GM23338 (cell line): ENCODE data around the gene TRAF3IP3. TPM values are rescaled to one million over a fixed set of nuclear protein-coding genes. Genes with fewer than 3 reads are reported as not detected.

Source experiments
- ATAC-seq: fragments of 200-7000 bp; cut with Tn5 transposase; 3 replicates; pipeline ENCODE4 v1.9.1; 2020
- DNase-seq: peaks from one replicate; pipeline ENCODE4 v3.0.0-alpha.2; 2015; ENCODE audit warnings: low spot score
- H2AFZ ChIP-seq: fragments of 200-600 bp; sonication (generic); 2 replicates; pipeline ENCODE4 v1.8.0; 2016; ENCODE audit warnings: antibody characterized with exemption, mild to moderate bottlenecking, moderate library complexity
- H3F3A ChIP-seq: fragments of 200-600 bp; sonication (generic); replicated peaks from 2 replicates; pipeline ENCODE4 v1.8.0; 2017; ENCODE audit warnings: antibody characterized with exemption, mixed run types, low read depth
- H3K27ac ChIP-seq: fragments of 200-600 bp; sonication (generic); 2 replicates; pipeline ENCODE4 v1.6.1; 2016; ENCODE audit warnings: low read depth
- H3K27me3 ChIP-seq: fragments of 200-600 bp; sonication (generic); 2 replicates; pipeline ENCODE4 v1.8.0; 2016; ENCODE audit warnings: mild to moderate bottlenecking, mixed run types, moderate library complexity; ENCODE audit not compliant: insufficient read depth
- H3K36me3 ChIP-seq: fragments of 200-600 bp; sonication (generic); 2 replicates; pipeline ENCODE4 v1.8.0; 2016; ENCODE audit warnings: mild to moderate bottlenecking; ENCODE audit not compliant: insufficient read depth
- H3K4me1 ChIP-seq: fragments of 200-600 bp; sonication (generic); 2 replicates; pipeline ENCODE4 v1.8.0; 2016; ENCODE audit warnings: mild to moderate bottlenecking, moderate library complexity; ENCODE audit not compliant: insufficient read depth
- H3K4me2 ChIP-seq: fragments of 200-600 bp; sonication (generic); 2 replicates; pipeline ENCODE4 v1.7.1; 2017; ENCODE audit warnings: mixed run types
- H3K4me3 ChIP-seq: fragments of 200-600 bp; sonication (generic); 2 replicates; pipeline ENCODE4 v1.6.1; 2016; ENCODE audit warnings: mixed run types
- H3K79me2 ChIP-seq: fragments of 200-600 bp; sonication (generic); replicated peaks from 2 replicates; pipeline ENCODE4 v1.8.0; 2017; ENCODE audit warnings: mild to moderate bottlenecking; ENCODE audit not compliant: insufficient read depth
- H3K9me2 ChIP-seq: fragments of 200-600 bp; sonication (generic); 2 replicates; pipeline ENCODE4 v1.8.0; 2017; ENCODE audit not compliant: insufficient read depth
- H4K20me1 ChIP-seq: fragments of 200-600 bp; sonication (generic); replicated peaks from 2 replicates; pipeline ENCODE4 v1.8.0; 2017; ENCODE audit warnings: mild to moderate bottlenecking; ENCODE audit not compliant: insufficient read depth
- H3K27ac Mint-ChIP-seq: 2 replicates; pipeline ENCODE4 v1.8.0; 2020; ENCODE audit warnings: inconsistent platforms, mild to moderate bottlenecking, moderate library complexity, mixed read lengths
- H3K27me3 Mint-ChIP-seq: 3 replicates; pipeline ENCODE4 v1.8.0; 2022; ENCODE audit warnings: low read depth, mild to moderate bottlenecking, moderate library complexity, mixed read lengths, inconsistent platforms; ENCODE audit not compliant: insufficient read depth, poor library complexity
- H3K36me3 Mint-ChIP-seq: 3 replicates; pipeline ENCODE4 v1.8.0; 2021; ENCODE audit warnings: low read depth, mild to moderate bottlenecking, inconsistent platforms, moderate library complexity, mixed read lengths
- H3K4me1 Mint-ChIP-seq: 3 replicates; pipeline ENCODE4 v1.8.0; 2020; ENCODE audit warnings: mild to moderate bottlenecking, inconsistent platforms, mixed read lengths
- H3K4me3 Mint-ChIP-seq: 3 replicates; pipeline ENCODE4 v1.8.0; 2021; ENCODE audit warnings: moderate library complexity, mild to moderate bottlenecking, inconsistent platforms, mixed read lengths
- H3K9me3 Mint-ChIP-seq: 3 replicates; pipeline ENCODE4 v1.8.0; 2020; ENCODE audit warnings: moderate library complexity, mild to moderate bottlenecking, inconsistent platforms, mixed read lengths
- CREB1 ChIP-seq: fragments of 250-450 bp; sonication (Bioruptor Pico); IDR thresholded peaks from 2 replicates; pipeline ENCODE4 v1.5.0; 2020; ENCODE audit warnings: low read depth, mild to moderate bottlenecking, moderate library complexity
- CTCF ChIP-seq, 2 experiments: fragments of 200-600 bp in 1 of 2; sonication (generic) in 1 of 2; conservative IDR thresholded peaks; 2 replicates each; pipeline versions ENCODE4 v1.5.1 to v1.6.1; 2016 to 2017; ENCODE audit warnings: antibody characterized with exemption in 2 of 2, low read depth in 2 of 2, mild to moderate bottlenecking in 2 of 2, moderate library complexity in 1 of 2
- ETS1 ChIP-seq: IDR thresholded peaks from 2 replicates; pipeline ENCODE4 v1.6.1; 2016; ENCODE audit warnings: antibody characterized with exemption
- EZH2 ChIP-seq: fragments of 200-600 bp; sonication (generic); IDR thresholded peaks from one replicate; pipeline ENCODE4 v1.8.0; 2017; ENCODE audit warnings: antibody characterized with exemption, mild to moderate bottlenecking, low read depth; ENCODE audit not compliant: unreplicated experiment
- EZH2phosphoT487 ChIP-seq: fragments of 200-600 bp; sonication (generic); IDR thresholded peaks from one replicate; pipeline ENCODE4 v1.8.1; 2018; ENCODE audit warnings: antibody characterized with exemption; ENCODE audit not compliant: unreplicated experiment
- JUNB ChIP-seq: IDR thresholded peaks from one replicate; pipeline ENCODE4 v1.6.1; 2016; ENCODE audit warnings: antibody characterized with exemption; ENCODE audit not compliant: unreplicated experiment
- POLR2AphosphoS5 ChIP-seq: IDR thresholded peaks from 2 replicates; pipeline ENCODE4 v1.6.1; 2016; ENCODE audit warnings: antibody characterized with exemption, low read depth
- REST ChIP-seq: IDR thresholded peaks from one replicate; pipeline ENCODE4 v1.6.1; 2018; ENCODE audit warnings: antibody characterized with exemption; ENCODE audit not compliant: unreplicated experiment
- STAT1 ChIP-seq: IDR thresholded peaks from one replicate; pipeline ENCODE4 v1.6.1; 2016; ENCODE audit warnings: antibody characterized with exemption; ENCODE audit not compliant: unreplicated experiment
- ZNF114 ChIP-seq: fragments of 250-450 bp; sonication (Bioruptor Pico); IDR thresholded peaks from 2 replicates; pipeline ENCODE4 v1.5.0; 2020; ENCODE audit warnings: mild to moderate bottlenecking, moderate library complexity
- ZNF331 ChIP-seq: fragments of 250-450 bp; sonication (Bioruptor Pico); IDR thresholded peaks from 2 replicates; pipeline ENCODE4 v1.5.0; 2020; ENCODE audit warnings: low read depth, mild to moderate bottlenecking, moderate library complexity
- ZNF462 ChIP-seq: fragments of 250-450 bp; sonication (Bioruptor Pico); IDR thresholded peaks from 2 replicates; pipeline ENCODE4 v1.5.0; 2020; ENCODE audit warnings: mild to moderate bottlenecking, moderate library complexity
- polyA plus RNA-seq: library from polyadenylated mRNA; unstranded; fragments of >200 nt; fragmentation: Nextera tagmentation; extraction: Ambion mirVana; gene quantifications from 2 replicates; pipeline ENCODE4 v1.2.1, GENCODE V29; 2016
- total RNA-seq: library from RNA; depleted of rRNA; stranded (reverse); fragments of >200 nt; shearing (Covaris generic); gene quantifications from 2 replicates; pipeline ENCODE4 v1.2.3, GENCODE V29; 2014

The TRAF3IP3 gene
- total and polyA plus RNA-seq, 2 experiments from 2014 or later = not detected

GRCh38 chr1:209789245-209789644, 33.4 kb downstream of the TRAF3IP3 start:
- no peak overlapping the region for H3K4me3 ChIP-seq
- H3K79me2 ChIP-seq = no peaks in the 10 kb centered on the region
- H3K36me3 Mint-ChIP-seq = peaks cover 19% of the 10 kb centered on the region
- H3F3A ChIP-seq = no peaks in the 10 kb centered on the region
- TF ChIP-seq ZNF331 (CRISPR knock-in tag) = no peak
- no peak for TF ChIP-seq ETS1
- no peak for TF ChIP-seq ZNF114 (CRISPR knock-in tag)
- no peak for TF ChIP-seq POLR2AphosphoS5
- no peak for TF ChIP-seq CTCF (conservative IDR thresholded peaks at IDR 0.05; ENCODE audit: low read depth in 2 of 2)
- TF ChIP-seq EZH2 = no peak
- TF ChIP-seq JUNB = no peak
- no peak for TF ChIP-seq EZH2phosphoT487
- no peak for TF ChIP-seq ZNF462 (CRISPR knock-in tag)
- TF ChIP-seq REST = no peak
- no peak for TF ChIP-seq STAT1
- TF ChIP-seq CREB1 = no peak
- peaks cover 3% of the 10 kb centered on the region for H3K27me3 Mint-ChIP-seq
- peaks cover 2% of the 10 kb centered on the region; the same call in 1 of the 3 replicates for H3K9me3 Mint-ChIP-seq
- H3K27me3 ChIP-seq = no peaks in the 10 kb centered on the region
- H4K20me1 ChIP-seq = no peaks in the 10 kb centered on the region; the same call in 1 of the 2 replicates
- no peak overlapping the region for H3K4me3 Mint-ChIP-seq
- no peak for DNase-seq
- no peak overlapping the region for H3K27ac ChIP-seq
- H3K4me1 Mint-ChIP-seq = peaks cover 3% of the 10 kb centered on the region; the same call in 1 of the 3 replicates
- no peaks in the 10 kb centered on the region for H3K4me1 ChIP-seq
- H3K36me3 ChIP-seq = peaks cover 4% of the 10 kb centered on the region
- no peak overlapping the region for H3K27ac Mint-ChIP-seq
- no peak overlapping the region for H3K4me2 ChIP-seq
- no peaks in the 10 kb centered on the region for H3K9me2 ChIP-seq
- no peak for ATAC-seq
- no peak overlapping the region for H2AFZ ChIP-seq
